ENCODE data around the gene COL4A5. TPM values are rescaled to one million over a fixed set of nuclear protein-coding genes. Genes with fewer than 3 reads are reported as not detected.

COL4A5 gene
- total and polyA plus RNA-seq, 2 of the 13 experiments (the other 11 are each of a cell fraction or from before 2014, with no cell fraction given), result 39.5 to 45.5 TPM

GRCh38 chrX:108456971-108457477 is 17.4 kb downstream of the COL4A5 start:
- no peak overlapping the region for H3K4me2 ChIP-seq (ENCODE audit: low read depth, low read length)
- H3K27me3 ChIP-seq (ENCODE audit: control insufficient read depth in 1 of 2, insufficient read depth in 2 of 2, low read length in 2 of 2), result no peaks in the 10 kb centered on the region
- intact Hi-C loops (cut with micrococcal nuclease; ENCODE audit: unreplicated experiment), result no loop called here
- no peaks in the 10 kb centered on the region for H3K79me2 ChIP-seq (ENCODE audit: insufficient read depth, low read length)
- in situ Hi-C loops (cut with HindIII; ENCODE audit: extremely low pct_ligation_motif_present, low pct_unique_long_range_greater_than_20kb), result no loop called here
- ChIA-PET POLR2A (no interaction called here), CTCF (ENCODE audit: low intra/inter-chr PET ratio, low total read pairs) (no interaction called here)
- no peak overlapping the region for H3K27ac ChIP-seq (ENCODE audit: extremely low read length, insufficient read depth, low read length)
- DNase-seq (ENCODE audit: low spot score) (no peak), ATAC-seq (no peak), FAIRE-seq (no peak)
- 88% methylated on average over 4 of the region's 4 CpGs for WGBS (ENCODE audit: low lambda C conversion rate)
- no peak for TF ChIP-seq ZNF468 (CRISPR knock-in tag; IDR thresholded peaks at IDR 0.05)
- no peak for TF ChIP-seq ZFX (CRISPR knock-in tag; IDR thresholded peaks at IDR 0.05; ENCODE audit: low read depth)
- TF ChIP-seq ZNF709 (CRISPR knock-in tag; IDR thresholded peaks at IDR 0.05), result no peak
- TF ChIP-seq BHLHE40 (IDR thresholded peaks at IDR 0.05; ENCODE audit: low read length), result no peak
- no peak for TF ChIP-seq HMGXB4 (CRISPR knock-in tag; IDR thresholded peaks at IDR 0.05; ENCODE audit: borderline replicate concordance in 1 of 2, low read depth in 1 of 2)
- TF ChIP-seq ZBTB33 (CRISPR knock-in tag; IDR thresholded peaks at IDR 0.05), result no peak
- TF ChIP-seq ZNF292 (CRISPR knock-in tag; IDR thresholded peaks at IDR 0.05; ENCODE audit: borderline replicate concordance, low read depth), result no peak
- TF ChIP-seq DMTF1 (CRISPR knock-in tag; IDR thresholded peaks at IDR 0.05), result no peak
- no peaks in the 10 kb centered on the region for H4K20me1 ChIP-seq (ENCODE audit: insufficient read depth, low read length)
- no peaks in the 10 kb centered on the region for H3K9me3 ChIP-seq (ENCODE audit: low read length)
- no peak overlapping the region for H3K4me3 ChIP-seq (replicated peaks in 1 of 3; ENCODE audit: insufficient read depth in 1 of 3, low read depth in 2 of 3, low read length in 3 of 3)
- H3K36me3 ChIP-seq (replicated peaks in 1 of 2; ENCODE audit: control insufficient read depth in 1 of 2, insufficient read depth in 2 of 2, low read length in 2 of 2), result no peaks in the 10 kb centered on the region
- no peaks in the 10 kb centered on the region for H3K4me1 ChIP-seq (ENCODE audit: insufficient read depth, low read length)
- BruUV-seq (replicated peaks), result no TSS peak
- H2AFZ ChIP-seq (ENCODE audit: low read length), result no peak overlapping the region
- no peak overlapping the region for H3K9ac ChIP-seq (ENCODE audit: insufficient read depth, low read depth, low read length)

Data from HepG2 (cell line).